Mucosa of stomach (tissue), 1 donor: Measurements from ENCODE around the gene CACNA2D4.

Experiments used
- H3K27me3 ChIP-seq: one replicate; pipeline ENCODE4 v1.7.0; 2013; ENCODE audit warnings: mild to moderate bottlenecking, low read length; ENCODE audit not compliant: control insufficient read depth, insufficient read depth
- H3K36me3 ChIP-seq: one replicate; pipeline ENCODE4 v1.7.0; 2013; ENCODE audit warnings: low read length; ENCODE audit not compliant: control insufficient read depth, insufficient read depth
- H3K4me1 ChIP-seq: one replicate; pipeline ENCODE4 v1.7.0; 2013; ENCODE audit warnings: mild to moderate bottlenecking, low read length; ENCODE audit not compliant: control insufficient read depth, insufficient read depth
- H3K4me3 ChIP-seq: one replicate; pipeline ENCODE4 v1.7.0; 2013; ENCODE audit warnings: low read length
- H3K9ac ChIP-seq: one replicate; pipeline ENCODE4 v1.7.0; 2013; ENCODE audit warnings: mild to moderate bottlenecking, low read length, moderate library complexity
- H3K9me3 ChIP-seq: one replicate; pipeline ENCODE4 v1.7.0; 2013; ENCODE audit warnings: mild to moderate bottlenecking, low read length, moderate library complexity; ENCODE audit not compliant: control insufficient read depth
- donor health status: Pancreatic carcinoma.

CACNA2D4 gene

DNA sequence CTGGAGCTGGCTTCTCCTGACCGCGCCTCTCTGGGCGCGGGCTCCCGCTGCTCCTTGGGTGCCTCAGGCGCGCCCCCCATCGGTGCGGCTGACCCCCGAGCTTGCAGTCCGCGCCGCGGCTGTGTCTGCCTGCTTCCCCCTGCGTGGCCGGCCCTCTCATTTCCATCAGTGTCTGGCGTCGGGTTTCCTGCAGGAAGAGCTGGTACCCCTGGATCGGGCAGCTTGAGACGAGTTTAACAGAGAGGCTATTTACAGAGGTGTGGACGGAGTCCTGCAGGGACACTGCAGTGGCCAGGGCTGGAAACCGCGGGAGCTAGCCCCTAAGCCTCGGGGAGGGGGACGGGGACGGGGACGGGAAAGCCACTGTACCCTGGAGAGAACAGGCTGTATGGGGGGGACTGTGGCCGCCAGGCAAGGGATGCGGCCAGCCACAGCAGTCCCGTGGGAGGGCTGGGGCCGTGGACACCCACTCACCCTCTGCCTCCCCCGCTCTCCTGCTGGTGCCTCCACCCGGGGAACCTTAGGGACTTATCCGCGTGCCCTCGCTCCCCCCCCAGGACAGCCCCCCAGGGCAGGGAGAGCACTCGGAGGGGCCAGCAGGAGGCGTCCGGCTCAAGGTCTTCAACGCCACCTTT lies 3.7 kb upstream of the CACNA2D4 start:
- Histone ChIP-seq H3K4me1 (no peaks in the 10 kb centered on the region), H3K36me3 (no peaks in the 10 kb centered on the region), H3K9me3 (no peaks in the 10 kb centered on the region), H3K9ac (no peak overlapping the region), H3K27me3 (peaks cover 20% of the 10 kb centered on the region), H3K4me3 (no peak overlapping the region)

DNA sequence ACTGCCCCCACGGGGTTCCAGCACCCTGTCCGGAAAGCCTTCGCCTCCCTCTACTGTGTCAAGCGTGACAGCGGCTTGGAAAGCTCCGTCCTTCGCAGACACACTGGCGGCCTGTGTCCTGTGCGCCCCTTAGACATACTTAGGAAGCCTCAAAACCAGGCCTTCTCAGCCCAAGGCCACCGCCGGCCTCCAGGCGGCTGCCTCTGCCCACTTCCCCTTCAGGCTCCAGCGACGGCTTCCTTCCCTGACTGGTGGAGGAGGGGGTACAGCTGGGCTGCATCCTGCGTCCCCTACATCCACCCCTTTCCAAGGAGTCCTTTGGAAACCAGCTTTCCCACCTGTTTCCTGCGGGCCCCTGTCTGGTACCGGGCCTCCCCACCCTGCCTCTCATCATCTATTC lies 2.5 kb upstream of the CACNA2D4 start:
- Histone ChIP-seq H3K27me3 (peaks cover 22% of the 10 kb centered on the region), H3K9me3 (no peaks in the 10 kb centered on the region), H3K36me3 (no peaks in the 10 kb centered on the region), H3K4me3 (no peak overlapping the region), H3K4me1 (no peaks in the 10 kb centered on the region), H3K9ac (no peak overlapping the region)

DNA sequence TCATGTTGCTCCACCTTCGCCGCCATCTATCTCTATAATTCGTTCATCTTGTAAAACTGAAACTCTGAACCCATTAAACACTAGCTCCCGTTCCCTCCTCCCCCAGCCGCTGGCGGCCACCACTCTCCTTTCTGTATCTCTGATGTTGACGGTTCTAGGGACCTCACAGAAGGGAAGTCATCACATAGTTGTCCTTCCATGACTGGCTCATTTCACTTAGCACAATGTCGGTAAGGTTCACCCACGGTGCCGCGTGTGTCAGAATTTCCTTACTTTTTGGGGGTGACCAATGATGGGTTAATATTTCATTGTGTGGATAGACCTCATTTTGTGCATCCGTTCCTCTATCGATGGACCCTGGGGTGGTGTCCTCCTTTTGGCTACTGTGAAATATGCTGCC lies 2.0 kb upstream of the CACNA2D4 start:
- H3K4me1 ChIP-seq: no peaks in the 10 kb centered on the region
- H3K4me3 ChIP-seq: no peak overlapping the region
- no peak overlapping the region for H3K9ac ChIP-seq
- no peaks in the 10 kb centered on the region for H3K36me3 ChIP-seq
- H3K9me3 ChIP-seq: no peaks in the 10 kb centered on the region
- H3K27me3 ChIP-seq: peaks cover 22% of the 10 kb centered on the region

- H3K4me1 ChIP-seq: no peaks in the 10 kb centered on the region
- peaks cover 19% of the 10 kb centered on the region for H3K27me3 ChIP-seq
- H3K9me3 ChIP-seq: no peaks in the 10 kb centered on the region
- H3K36me3 ChIP-seq: no peaks in the 10 kb centered on the region
- H3K9ac ChIP-seq: no peak overlapping the region
- no peak overlapping the region for H3K4me3 ChIP-seq
Measured at GRCh38 chr12:1919763-1920162, 1.3 kb upstream of the CACNA2D4 start.

GRCh38 chr12:1919284-1919683 lies 832 bp upstream of the CACNA2D4 start:
- Histone ChIP-seq H3K4me1 (no peaks in the 10 kb centered on the region), H3K36me3 (no peaks in the 10 kb centered on the region), H3K9me3 (no peaks in the 10 kb centered on the region), H3K4me3 (no peak overlapping the region), H3K9ac (no peak overlapping the region), H3K27me3 (peaks cover 19% of the 10 kb centered on the region)

- no peaks in the 10 kb centered on the region for H3K36me3 ChIP-seq
- H3K4me1 ChIP-seq: no peaks in the 10 kb centered on the region
- H3K4me3 ChIP-seq: no peak overlapping the region
- no peak overlapping the region for H3K9ac ChIP-seq
- H3K9me3 ChIP-seq: no peaks in the 10 kb centered on the region
- H3K27me3 ChIP-seq: peaks cover 19% of the 10 kb centered on the region
Measured at GRCh38 chr12:1918884-1919236, 408 bp upstream of the CACNA2D4 start.

DNA sequence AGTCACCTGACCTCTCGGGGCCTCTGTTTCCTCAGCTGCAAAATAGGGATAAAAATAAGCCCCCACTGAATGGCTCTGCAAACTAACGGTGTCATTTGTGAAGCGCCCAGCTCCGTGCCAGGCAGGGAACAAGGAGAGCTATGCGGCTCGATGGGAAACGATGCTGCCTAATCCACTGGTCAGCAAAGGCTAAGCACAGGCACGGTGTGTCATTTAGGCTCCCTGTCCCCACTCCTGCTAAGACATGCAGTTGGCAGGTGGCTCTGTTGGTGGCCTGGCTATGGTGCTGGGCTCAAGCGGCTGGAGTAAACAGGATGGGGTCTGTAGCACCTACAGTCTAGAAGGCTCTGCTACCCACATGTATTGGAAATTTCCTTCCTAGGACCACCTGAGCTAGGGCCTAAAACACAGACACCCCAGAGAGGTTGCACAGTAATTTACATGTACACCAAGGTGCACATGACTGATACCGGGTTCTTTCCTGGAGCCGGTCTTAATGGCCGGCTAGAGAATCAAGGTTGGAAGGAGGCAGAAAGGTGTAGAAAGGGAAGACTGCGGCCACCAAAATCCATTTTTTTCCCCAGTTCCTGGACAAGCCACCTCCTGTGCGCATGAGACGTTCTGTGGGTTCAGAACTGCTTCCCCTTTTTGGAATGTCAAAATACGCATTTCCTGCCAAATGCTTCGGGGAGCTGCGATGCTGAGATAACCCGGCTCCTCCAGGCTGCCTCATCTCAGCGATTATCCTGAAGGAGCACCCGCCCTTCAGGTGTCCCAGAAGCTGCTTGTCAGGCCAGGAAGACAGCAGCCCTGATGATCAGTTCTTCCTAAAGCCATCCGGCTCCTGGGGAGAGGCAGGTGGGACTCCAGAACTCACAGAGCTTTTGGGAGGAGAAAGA lies 1.0 kb downstream of the CACNA2D4 start:
- Histone ChIP-seq H3K9me3 (no peaks in the 10 kb centered on the region), H3K36me3 (no peaks in the 10 kb centered on the region), H3K4me1 (no peaks in the 10 kb centered on the region), H3K4me3 (no peak overlapping the region), H3K27me3 (peaks cover 19% of the 10 kb centered on the region), H3K9ac (no peak overlapping the region)

- Histone ChIP-seq H3K9me3 (no peaks in the 10 kb centered on the region), H3K36me3 (no peaks in the 10 kb centered on the region), H3K4me3 (no peak overlapping the region), H3K4me1 (no peaks in the 10 kb centered on the region), H3K9ac (no peak overlapping the region), H3K27me3 (peaks cover 19% of the 10 kb centered on the region)
Measured at GRCh38 chr12:1916371-1917171, 1.9 kb downstream of the CACNA2D4 start.

- H3K36me3 ChIP-seq: no peaks in the 10 kb centered on the region
- H3K4me3 ChIP-seq: no peak overlapping the region
- H3K9ac ChIP-seq: no peak overlapping the region
- H3K9me3 ChIP-seq: no peaks in the 10 kb centered on the region
- peaks cover 19% of the 10 kb centered on the region for H3K27me3 ChIP-seq
- no peaks in the 10 kb centered on the region for H3K4me1 ChIP-seq
Measured at GRCh38 chr12:1915082-1915968, 3.1 kb downstream of the CACNA2D4 start.

- no peak overlapping the region for H3K4me3 ChIP-seq
- no peaks in the 10 kb centered on the region for H3K36me3 ChIP-seq
- H3K27me3 ChIP-seq: peaks cover 24% of the 10 kb centered on the region
- no peaks in the 10 kb centered on the region for H3K4me1 ChIP-seq
- no peak overlapping the region for H3K9ac ChIP-seq
- no peaks in the 10 kb centered on the region for H3K9me3 ChIP-seq
Measured at GRCh38 chr12:1914114-1914911, 4.1 kb downstream of the CACNA2D4 start.
